Measurements from ENCODE around the gene TMEM191B.
"Not testable (repeated sequence)": the region's sequence is repeated elsewhere in the genome, so short reads cannot be mapped to it uniquely, and the experiment has no call there.

Gene TMEM191B

DNA sequence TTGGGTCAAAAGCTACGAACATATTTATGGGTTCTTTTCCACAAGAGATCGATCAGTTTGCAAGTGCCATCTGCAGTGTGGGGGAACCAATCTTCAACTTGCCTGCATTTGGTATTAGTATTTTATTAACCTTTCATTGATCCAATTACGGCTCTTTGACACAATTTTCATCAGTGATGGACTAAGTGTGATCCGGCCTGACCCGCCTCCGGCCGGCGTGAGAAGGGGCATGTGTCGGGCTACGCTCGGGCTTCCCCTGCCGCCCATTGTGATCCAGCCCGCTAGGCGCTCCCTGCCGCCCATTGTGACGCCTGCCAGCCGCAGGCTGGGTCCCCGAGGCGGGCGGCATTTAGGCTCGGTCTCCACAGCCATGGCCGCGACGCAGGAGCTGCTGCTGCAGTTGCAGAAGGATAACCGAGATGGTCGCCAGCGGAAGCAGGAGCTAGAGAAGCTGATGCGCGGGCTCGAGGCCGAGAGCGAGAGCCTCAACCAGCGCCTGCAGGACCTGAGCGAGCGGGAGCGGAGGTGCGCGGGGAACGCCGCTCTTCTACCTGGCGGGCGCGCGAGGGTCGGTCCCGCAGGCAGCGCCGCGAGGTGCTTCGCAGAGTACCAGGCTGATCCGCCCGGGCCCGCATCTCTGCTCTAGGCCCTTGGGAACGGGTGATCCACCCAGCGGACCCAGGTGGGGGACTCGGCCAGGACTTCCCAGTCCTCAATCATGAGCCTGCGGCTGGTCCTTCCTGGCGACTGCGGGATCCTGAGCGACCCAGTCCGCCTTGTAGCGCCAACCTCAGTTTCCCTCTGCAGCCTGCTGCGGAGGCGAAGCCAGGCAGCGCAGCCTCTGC is at the start of gene TMEM191B:
Gene TMEM191B, plus strand, starts transcription at position 51 of the 845 bp plus-strand sequence. Its CDS starts 179 bp downstream, at position 230.
- DNase-seq (ENCODE audit: low read depth): not testable (repeated sequence)

DNA sequence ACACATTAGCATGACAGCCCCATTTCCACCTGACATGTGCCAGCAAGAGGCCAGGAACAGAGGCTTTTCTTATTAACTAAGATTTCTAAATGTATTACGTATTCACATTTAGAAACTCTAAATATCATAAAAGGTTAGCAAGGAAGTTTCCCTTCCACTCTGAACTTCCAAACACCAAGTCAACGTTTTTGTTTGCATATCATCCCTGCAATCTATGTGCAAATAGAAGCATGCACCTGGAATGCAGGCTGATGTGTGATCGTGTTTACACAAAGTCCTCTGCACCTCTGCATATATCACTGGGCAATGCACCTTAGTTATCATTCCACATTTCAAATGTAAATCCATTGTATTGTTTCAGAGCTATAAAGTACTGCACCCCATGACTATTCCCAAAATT is 31.4 kb upstream of the TMEM191B start:
- not testable (repeated sequence) for DNase-seq (ENCODE audit: low read depth)

DNA sequence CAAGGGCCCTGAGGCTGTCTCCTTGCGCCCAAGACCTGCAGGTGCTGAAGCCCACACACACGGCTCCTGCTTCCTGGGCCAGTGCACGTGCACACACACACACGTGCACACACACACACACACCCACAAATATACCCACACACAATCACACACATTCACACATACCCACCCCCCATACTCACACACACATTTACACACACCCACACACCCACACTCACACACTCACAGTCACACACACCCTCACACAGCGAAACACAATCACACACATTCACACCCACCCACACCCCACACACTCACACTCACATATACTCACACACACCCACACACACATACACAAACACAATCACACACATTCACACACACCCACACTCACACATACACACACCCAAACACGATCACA is 16.3 kb upstream of the TMEM191B start:
- not testable (repeated sequence) for DNase-seq (ENCODE audit: low read depth)

DNA sequence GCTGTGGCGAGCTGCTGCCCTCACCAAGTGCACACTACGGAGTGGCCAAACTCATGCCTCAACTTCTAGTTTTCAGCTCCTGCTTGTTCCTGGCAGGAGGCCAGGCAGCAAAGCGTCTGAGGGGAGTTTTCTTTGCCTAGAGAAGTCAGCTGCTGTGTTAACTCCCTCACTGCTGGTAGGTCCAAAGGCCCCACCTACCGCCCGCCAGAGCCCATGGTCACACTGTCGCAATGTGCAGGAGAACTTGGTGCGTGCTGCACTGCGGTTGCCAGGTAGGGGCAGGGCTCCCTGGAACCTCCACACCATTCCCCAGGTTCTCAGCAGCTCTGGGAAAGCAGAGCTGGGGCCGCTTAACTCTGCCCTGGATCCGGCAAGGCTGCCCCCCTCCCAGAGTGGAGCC is 15.2 kb upstream of the TMEM191B start:
- DNase-seq (ENCODE audit: low read depth): not testable (repeated sequence)

DNA sequence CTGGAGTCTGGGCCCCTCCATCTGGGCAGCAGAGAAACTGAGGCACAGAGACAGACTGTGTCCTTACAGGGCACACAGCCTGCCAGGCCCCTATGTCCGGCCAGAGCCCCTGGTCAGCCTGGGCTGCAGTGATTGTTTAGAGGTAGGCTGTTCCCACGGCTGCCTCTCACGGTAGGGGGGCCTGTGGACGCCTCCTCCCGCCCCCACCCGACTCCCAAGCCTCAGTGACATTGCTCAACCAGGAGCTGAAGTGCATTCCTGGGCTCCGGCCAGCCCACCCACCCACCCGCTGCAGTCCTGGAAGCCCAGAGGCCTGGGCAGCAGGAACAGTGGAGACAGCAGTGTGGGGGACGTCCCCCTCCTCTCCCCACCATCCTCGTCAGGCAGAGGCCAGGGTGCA is 14.1 kb upstream of the TMEM191B start:
- DNase-seq (ENCODE audit: low read depth): not testable (repeated sequence)

DNA sequence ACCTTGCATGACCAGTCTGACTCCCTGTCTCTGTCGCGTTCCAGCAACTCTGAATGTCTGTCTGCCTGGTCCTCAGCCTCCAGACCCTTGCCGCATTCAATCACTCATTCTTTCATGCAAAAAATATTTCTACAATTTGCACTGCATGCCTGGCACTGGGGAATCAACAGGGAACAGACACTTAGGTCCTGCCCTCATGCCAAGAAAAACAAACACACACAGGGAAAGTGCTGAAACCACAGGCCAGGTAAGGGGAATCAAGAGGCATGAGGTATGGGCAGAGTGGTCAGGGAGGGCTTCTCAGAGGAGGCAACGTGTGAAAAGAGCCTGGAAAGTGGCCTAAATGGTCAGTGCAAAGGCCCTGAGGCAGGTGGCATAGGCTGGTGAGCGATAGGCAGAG is 9.5 kb upstream of the TMEM191B start, which contains the start of gene GGTLC3:
Gene GGTLC3, minus strand, starts transcription at position 101 of the 400 bp plus-strand sequence. CDS start 264 bp downstream, outside the sequence.
- not testable (repeated sequence) for DNase-seq (ENCODE audit: low read depth)

DNA sequence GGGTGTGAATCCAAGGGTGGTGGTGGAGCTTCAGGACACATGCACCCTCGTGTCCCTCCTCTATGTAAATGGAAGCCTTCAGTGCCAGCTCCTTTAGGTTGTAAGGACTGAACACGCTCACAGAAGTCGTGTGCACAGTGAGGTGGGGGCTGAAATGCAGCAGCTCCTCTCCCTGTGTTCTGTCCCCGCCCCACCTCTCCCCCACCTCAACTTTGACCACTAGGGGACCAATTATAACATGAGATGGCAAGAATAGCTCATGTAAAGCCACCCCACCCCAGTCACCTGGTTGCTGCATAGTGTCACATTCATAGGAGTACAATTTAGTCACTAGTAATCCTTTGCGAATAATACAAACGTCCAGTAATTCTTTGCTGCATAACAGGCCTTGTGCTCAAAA is 4.8 kb upstream of the TMEM191B start:
- not testable (repeated sequence) for DNase-seq (ENCODE audit: low read depth)

DNA sequence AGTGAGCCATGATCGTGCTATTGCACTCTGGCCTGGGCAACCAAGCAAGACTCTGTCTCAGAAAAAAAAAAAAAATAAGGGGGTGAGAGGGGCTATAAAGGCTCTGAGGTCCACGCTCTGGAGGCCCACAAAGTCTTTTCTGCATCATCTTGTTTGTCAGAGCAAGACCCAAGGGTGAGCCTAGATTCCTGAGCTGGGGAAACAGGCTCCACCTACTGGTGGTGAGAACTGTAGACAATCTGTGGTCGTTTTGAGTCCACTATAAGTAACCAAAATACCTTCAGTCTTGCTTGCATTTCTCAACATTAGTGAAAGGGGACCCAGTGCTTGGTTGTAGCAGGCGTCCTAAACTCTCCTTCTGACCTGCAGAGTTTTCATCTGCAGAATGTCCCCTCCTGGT is 4.3 kb upstream of the TMEM191B start:
- not testable (repeated sequence) for DNase-seq (ENCODE audit: low read depth)

DNA sequence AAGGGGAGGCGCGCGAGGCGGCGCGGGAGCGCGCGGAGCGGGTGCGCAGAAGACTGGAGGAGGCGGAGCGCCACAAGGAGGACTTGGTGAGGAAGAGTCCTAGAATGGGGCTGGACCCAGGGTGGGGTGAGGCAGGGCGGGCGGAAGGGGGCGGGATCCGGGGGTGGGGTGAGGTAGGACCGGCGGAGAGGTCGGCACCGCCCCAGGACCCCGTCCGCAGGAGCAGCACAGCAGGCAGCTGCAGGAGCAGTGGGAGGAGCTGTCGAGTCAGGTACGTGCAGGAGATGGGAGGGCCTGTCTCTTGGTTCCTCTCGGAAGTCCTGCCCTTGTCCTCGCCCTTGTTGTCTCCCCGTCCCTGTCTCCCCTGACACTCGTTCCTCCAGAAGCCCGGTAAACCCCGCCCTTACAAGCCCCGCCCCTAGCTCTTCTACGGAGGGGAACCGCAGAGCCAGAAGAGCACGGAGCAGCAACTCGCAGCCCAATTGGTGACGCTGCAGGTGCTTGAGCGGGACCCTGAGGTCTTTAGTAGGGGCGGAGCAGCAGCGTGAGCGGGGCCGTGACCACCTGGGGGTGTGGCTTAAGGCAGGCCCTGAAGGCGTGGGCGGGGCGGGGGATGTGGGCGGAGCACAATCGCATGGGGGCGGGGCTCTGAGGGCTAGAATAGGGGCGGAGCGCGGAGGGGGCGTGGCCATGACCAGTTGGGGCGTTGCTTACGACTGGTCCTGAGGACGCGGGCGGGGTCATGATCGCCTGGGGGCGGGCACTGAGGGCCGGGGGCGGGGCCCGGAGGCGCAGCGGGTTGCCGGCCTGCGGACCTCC is 1.2 kb downstream of the TMEM191B start:
- not testable (repeated sequence) for DNase-seq (ENCODE audit: low read depth)

DNA sequence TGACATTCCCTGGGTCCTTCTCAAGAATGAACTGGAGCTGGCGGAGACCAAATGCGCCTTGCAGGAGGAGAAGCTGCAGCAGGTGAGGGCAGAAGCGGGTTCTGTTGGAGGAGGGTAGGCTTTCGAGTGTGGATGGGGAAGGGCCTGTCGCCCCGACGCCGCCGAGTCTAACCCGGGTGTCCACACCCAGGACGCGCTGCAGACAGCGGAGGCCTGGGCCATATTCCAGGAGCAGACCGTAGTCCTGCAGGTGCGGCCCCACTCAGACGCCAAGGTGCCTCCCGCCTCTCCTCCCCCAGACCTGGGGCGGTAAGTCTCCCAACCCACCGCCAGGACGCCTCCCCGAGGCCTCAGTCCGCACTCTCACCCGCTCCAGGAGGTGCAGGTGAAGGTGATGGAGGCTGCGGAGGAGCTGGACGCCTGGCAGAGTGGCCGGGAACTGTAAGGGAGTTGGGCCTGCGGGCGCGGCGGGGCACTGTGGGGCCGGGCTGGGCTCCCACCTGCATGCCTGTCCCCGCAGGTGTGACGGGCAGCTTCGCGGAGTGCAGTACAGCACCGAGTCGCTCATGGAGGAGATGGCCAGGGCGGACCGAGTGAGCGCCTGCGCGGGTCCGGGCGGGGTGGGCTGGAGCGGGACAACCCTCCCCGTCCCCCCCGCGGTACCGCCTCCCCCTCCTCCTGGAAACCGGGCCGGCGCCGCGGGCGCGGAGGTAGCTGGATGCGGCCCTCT is 2.0 kb downstream of the TMEM191B start:
- DNase-seq (ENCODE audit: low read depth): not testable (repeated sequence)

DNA sequence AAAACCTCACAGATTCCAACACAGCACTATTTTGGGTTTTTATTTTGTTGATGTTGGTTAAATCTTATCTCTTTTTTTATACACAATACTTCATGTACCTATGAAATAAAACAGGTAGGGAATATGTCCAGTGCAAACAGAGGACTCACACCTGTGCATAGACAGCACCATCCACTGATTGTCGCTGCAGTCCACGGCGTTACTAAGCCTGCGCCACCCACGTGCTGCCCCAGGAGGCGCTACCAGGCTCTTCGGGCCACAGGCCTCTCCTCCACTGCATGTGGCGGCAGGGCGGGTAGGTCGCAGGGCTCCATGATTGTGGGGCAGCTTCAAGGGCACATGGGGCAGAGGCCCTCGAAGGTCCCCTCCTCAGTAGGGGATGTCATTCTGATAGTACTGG is 6.0 kb downstream of the TMEM191B start:
- DNase-seq (ENCODE audit: low read depth): not testable (repeated sequence)

DNA sequence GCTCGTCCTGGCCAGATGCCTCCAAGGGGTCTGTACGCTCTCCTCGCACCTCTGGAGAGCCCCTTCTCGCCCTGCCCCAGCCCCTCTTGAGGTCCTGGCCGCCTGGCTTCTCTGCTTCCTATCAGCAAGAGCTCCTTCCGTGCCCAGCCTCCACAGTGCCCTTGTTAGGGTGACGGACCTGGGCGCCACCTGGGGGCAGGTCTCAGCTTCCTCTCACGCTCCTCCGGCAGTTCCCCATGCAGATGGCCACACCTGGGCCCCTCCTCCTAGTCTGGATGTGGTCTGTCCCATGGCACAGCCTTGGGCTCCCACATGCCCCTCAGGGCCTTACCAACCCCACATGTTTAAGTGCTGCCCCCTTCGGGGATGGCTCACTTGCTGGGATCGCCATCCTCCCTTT is 6.7 kb downstream of the TMEM191B start:
- not testable (repeated sequence) for DNase-seq (ENCODE audit: low read depth)

DNA sequence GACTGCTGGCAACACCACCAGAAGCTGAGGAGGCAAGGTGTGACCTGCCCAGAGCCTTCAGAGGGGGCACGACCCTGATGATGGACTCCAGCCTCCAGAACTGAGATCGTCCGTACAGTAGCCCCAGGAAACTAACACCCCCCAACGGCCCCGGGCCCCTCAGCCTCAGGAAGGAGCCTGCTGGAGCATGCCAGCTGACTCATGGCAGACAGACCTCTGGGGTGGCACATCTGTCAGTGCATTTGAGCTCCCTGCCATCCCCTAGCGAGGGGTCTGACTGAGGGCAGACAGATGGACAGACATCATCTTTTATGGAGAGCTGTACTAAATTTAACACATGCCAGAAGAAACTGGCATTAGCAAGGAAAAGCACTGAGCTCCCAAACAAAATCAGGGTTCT is 12.4 kb downstream of the TMEM191B start:
- not testable (repeated sequence) for DNase-seq (ENCODE audit: low read depth)

DNA sequence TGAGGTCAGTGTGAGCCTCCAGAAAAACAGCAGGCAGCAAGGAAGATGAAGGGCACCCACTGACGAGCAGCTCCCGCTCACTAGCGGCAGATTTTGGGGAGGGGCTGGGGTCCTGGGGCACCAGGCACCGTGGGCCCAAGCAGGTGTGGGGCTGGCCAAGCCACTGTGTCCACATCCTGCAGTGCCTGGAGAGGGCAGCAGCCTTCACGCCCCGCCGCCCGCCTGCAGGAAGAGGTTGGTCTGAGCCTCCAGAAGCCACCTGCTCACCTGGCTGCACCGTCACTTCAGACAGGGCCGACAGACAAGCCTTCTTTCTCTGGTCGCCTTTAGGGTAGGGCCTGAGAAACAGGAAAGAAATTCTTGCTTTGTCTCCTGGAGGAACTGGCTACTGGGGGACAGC is 15.8 kb downstream of the TMEM191B start:
- DNase-seq (ENCODE audit: low read depth): not testable (repeated sequence)

DNA sequence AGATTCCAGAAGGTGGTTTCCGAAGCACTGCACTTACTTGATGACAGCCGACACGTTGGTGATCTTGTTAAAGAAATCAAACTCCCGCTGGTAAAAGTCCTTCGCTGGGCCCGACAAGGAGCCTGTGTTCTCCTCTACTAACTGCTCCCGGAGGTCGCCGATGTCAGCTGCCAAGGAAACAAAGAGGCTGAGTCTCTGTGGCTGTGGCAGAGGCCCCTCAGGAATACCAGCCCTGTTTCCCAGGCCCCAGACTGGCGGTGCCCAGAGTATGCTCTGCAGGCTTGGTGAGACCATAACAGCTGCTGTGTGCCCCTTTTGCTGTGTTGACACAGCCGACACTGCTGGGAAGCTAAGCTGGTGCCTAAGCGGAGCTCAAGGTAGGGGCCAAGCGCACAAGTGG is 17.0 kb downstream of the TMEM191B start:
- not testable (repeated sequence) for DNase-seq (ENCODE audit: low read depth)

DNA sequence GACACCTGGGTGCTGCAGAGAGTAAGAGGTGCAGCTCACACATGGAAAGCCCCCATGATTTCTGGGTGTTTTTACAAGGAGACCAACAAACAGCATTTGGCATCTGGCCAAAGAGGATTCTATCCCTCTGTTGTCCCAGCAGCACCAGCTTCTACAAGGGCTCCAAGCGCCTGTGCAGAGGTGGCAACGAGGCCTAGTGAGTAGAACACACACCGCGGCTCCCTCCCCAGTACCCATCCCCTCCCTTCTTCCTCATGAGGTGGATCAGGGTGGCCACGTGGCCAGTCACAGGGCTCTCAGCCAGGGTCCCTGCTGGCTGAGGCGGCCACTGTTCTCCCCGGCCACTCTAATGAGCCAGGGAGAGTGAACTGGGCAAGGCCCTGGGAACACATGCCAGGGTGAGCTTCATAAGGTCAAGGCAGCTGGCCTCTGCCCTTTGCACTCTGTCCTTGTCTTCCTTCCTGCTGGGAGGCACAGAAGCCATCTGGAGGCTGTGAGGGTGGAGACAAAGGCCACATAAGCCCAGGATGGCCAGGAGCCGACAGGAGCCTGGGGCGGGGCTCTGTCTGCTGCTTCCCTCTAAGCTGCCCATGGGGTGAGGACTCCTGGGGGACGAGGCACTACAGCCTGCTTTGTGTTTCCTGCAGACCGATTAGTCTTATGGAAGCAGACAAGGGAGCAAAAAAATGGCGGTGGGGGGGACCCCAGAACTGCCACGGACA is 22.0 kb downstream of the TMEM191B start:
- DNase-seq (ENCODE audit: low read depth): not testable (repeated sequence)

DNA sequence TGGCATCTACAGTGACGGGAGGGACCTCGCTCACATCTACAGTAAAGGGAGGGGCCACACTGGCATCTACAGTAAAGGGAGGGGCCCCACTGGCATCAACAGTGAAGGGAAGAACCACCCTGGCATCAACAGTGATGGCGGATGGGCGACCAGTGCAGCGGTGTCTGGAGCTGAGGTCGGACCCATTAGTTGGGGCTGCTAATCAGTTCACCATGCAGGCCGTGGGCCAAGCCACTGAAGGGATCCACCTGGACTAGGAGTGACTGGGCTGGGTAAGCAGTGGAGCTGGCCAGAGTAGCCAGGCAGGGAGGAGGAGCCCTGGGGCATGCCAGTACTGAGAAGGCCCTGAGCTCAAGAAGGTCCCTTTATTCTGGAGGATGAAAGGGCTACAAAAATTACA is 23.4 kb downstream of the TMEM191B start:
- DNase-seq (ENCODE audit: low read depth): not testable (repeated sequence)

DNA sequence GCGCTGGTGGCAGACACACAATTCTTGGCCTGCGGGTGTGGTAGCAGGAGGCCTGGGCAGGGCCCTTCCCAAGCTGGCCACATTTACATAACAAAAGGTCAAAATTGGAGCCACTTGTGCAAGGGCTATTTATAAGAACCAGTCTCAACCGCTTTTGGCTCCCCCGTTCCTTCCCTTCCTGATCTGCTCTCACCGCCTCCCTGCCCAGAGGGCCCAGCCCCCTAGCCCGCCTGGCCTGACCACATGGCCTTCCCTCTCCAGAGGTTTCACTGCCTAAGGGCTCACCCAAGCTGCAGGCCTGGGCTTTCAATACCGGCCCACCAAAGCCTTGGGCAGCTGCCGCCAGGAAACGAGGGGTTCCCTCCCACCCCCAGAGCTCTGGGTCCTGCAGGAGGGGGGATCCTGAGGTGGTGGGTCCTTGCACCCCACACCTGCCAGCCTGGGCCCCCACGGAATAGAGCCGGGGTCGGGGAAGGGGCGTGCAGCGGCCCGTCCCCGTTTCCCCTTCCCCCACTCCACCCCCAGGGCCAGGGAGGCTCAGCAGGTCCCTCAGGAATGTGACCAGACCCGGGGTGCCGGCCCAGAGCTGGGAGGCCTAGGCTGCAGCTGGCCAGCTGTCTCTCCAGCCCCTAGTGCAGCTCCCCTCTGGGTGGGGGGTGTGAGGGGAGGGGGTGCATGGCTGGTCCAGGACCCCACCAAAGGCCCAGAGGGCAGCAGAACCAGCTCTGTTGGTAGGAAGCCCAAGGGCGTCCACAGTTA is 25.4 kb downstream of the TMEM191B start:
- DNase-seq (ENCODE audit: low read depth): not testable (repeated sequence)

DNA sequence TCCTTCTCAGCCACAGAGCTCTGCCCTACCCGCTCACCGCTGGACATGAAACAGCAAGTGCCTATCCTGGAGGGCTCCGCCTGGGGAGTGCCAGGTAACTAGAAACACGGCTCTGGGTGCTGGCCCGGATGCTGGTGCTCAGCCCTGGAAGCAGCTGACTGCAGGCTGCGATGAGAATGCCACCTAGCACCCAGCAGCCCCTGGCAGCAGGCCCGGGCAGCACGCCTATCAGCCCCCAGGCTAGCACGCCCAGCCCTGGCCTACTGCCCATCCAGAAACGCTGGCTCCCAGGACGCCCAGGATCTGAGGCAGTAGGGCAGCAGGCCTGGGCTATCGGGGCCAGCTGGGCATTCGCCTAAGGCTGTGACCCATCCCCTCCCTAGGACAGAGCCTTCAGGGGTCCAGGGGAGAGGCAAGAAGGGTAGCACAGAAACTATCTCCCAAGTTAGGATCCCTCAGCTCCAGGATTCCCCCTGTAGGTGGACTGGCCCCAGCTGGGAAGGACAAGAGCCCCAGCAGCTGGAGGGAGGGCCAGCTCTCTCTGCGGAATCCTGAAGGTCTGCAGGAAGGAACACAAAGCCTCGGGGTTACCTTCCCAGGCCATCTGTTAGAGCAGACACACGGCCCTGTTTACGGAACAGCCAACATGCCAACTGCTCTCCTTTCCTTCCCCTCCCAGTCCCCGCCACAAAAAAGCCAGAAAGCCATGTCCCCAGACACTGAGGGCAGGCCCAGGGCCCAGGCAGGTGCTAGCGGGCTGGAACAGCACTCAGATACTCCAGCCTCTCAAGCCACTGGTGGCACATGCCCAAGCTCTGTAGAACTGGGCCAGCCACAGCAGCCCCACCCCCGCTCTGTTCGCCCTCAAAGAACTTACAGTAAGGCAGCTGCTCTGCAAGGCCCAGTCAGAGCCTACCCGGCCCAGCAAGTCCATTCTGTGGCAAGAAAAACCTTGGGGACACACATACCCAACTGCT is 27.0 kb downstream of the TMEM191B start:
- not testable (repeated sequence) for DNase-seq (ENCODE audit: low read depth)
